Right renal pelvis (tissue), 4 donors: ENCODE measurements around the gene TIMM44. TPM values are rescaled to one million over a fixed set of nuclear protein-coding genes. Genes with fewer than 3 reads are reported as not detected.

ENCODE experiments used
- DNase-seq, 4 donors: peaks; one replicate each; pipeline ENCODE4 v3.0.0-alpha.2; 2013; ENCODE audit warnings: low read depth in 4 of 4, low spot score in 3 of 4, missing footprints in 1 of 4
- polyA plus RNA-seq, 4 donors: library from polyadenylated mRNA; unstranded; fragments of 120-200 nt; gene quantifications; one replicate each; pipeline ENCODE4 v1.2.1, GENCODE V29; 2013; ENCODE audit not compliant: insufficient read length in 4 of 4

The TIMM44 gene
- polyA plus RNA-seq, 4 donors: 36.2 to 50.2 (median 37.9) TPM

DNA sequence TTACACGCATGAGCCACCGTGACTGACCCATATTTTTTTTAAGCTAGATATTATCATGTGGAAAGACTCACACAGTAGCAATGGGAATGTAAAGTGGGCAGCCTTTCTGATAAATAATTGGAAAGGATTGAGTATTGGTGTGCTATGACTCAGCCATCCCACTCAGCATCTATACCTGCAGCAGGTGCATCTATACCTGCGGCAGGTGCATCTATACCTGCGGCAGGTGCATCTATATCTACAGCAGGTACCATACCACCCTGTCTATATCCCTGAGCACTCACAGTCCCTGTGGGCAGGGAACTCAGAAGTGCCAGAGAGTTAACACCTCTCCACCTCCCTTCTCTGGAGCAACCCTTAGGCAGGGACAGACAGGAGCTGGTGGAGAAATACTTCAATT lies 60.4 kb downstream of the TIMM44 start:
- DNase-seq: no peak

DNA sequence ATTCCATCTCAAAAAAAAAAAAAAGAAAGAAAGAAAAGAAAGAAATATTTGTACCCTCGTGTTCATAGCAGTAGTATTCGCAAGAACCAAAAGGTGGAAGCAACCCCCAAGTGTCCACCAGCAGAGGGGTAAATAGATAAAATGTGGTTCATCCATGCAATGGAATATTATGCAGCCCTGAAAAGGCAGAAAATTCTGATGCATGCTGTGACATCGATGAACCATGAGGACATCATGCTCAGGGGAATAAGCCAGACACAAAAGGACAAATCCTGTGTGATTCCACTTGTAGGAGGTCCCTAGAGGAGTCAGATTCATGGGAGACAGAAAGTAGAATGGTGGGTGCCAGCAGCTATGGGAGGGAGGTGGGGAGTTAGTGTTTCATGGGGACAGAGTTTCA lies 61.6 kb downstream of the TIMM44 start:
- DNase-seq: no peak

DNA sequence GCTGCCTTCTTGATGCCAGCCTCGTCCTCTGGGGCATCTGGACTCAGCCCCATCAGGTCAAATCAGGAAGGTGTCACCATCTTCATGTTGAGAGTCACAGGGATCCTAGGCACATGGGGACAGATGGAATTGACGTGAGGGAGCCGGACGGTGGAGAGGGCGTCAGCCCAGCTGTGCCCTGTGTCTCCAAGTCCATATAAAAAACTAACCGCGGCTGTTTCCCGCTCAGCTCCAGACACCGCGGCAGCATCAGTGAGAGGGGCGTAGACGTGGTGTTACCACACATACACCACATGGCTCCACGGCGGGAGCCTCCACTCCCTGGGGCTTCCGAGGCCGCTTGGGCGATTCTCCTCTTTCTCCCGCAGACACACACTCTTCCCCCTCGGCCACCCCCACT lies 63.6 kb downstream of the TIMM44 start:
- DNase-seq: no peak

DNA sequence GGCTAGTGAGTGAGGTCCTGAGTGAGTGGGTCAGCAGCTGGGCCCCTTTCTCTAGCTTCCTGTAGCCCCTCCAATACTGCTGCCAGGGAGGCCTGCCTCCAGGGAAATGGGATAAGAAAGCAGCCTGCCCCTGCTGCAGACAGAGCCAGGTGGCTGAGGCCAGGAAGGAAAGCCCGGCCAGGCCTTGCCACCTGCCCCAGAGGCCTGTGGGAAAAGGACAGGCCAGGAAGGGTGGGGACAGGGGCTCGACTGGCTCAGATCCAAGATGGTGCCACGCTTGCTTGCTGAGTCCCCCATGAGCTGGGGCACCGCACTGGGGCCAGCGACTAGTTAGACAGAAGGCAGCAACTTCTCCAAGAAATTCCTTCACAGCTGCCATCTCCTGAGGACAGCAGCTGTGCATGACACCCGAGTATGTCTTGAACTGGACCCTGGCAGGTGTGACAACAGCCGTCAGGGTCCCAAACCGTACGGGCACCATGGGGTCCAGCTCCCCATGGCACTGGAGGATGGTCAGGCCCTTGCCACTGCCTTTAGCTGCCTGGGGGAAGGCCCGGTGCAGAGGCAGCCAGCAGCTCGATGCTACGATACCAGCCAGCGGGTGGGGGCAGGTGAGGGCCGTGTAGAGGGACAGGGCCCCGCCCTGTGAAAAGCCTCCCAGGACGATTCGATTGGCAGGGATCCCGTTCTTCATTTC lies 64.2 kb downstream of the TIMM44 start:
- no peak for DNase-seq

DNA sequence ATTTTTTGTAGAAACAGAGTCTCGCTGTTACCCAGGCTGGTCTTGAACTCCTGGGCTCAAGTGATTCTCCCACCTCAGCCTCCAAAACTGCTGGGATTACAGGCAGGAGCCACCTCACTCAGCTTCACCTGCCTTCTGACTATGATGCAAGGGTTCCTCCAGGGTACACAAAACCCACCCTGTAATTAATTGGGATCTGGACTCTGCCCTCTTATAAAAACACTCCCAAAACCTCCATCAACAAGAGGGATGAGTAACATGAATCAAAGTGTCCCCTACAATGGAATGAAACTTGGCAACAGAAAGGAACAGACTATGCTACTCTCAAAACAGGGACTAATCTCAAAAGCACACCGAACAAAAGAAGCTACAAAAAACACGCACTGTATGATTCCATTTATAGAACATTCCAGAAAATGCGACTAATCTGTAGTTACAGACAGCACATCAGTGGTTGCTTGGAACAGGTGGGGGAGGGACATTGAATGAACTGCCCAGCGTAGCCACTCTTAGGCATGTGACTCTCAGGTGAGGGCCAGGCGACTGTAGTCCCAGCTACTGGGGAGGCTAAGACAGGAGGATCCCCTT lies 66.1 kb downstream of the TIMM44 start:
- no peak for DNase-seq

Other genes with a start within 250 kb of the TIMM44 start
- under 1 TPM in 3 of 4 donors, not detected in 1; 0.15 to 0.29 (median 0.17) TPM for gene FCER2, start 241.5 kb downstream of the TIMM44 start, polyA plus RNA-seq
- gene CLEC4G, start 211.6 kb downstream of the TIMM44 start, polyA plus RNA-seq: under 1 TPM in 1 of 4 donors, not detected in 3; 0.13 TPM
- 1 to 10 TPM; 1.0 to 1.7 (median 1.3) TPM for gene CD209, start 196.1 kb downstream of the TIMM44 start, polyA plus RNA-seq
- 1 to 10 TPM; 2.6 to 3.7 (median 3.3) TPM for gene CLEC4M, start 180.4 kb downstream of the TIMM44 start, polyA plus RNA-seq
- 10 to 100 TPM; 15.4 to 19.0 (median 16.1) TPM for gene EVI5L, start 113.4 kb downstream of the TIMM44 start, polyA plus RNA-seq
- gene PRR36, start 69.3 kb downstream of the TIMM44 start, polyA plus RNA-seq: 1 to 10 TPM; 5.6 to 9.4 (median 7.6) TPM
- gene LRRC8E, start 55.2 kb downstream of the TIMM44 start, polyA plus RNA-seq: 1 to 10 TPM; 2.3 to 2.9 (median 2.5) TPM
- gene MAP2K7, start 39.8 kb downstream of the TIMM44 start, polyA plus RNA-seq: 10 to 100 TPM; 25.9 to 35.8 (median 26.2) TPM
- 1 to 10 TPM in 1 of 4 donors, under 1 TPM in 3; 0.28 to 1.1 (median 0.60) TPM for gene TGFBR3L, start 28.8 kb downstream of the TIMM44 start, polyA plus RNA-seq
- 10 to 100 TPM; 14.5 to 24.6 (median 16.6) TPM for gene SNAPC2, start 23.3 kb downstream of the TIMM44 start, polyA plus RNA-seq
- gene CTXN1, start 17.5 kb downstream of the TIMM44 start, polyA plus RNA-seq: 10 to 100 TPM; 13.5 to 38.3 (median 19.1) TPM
- 10 to 100 TPM; 87.8 to 91.8 (median 89.0) TPM for gene ELAVL1, start 62.0 kb upstream of the TIMM44 start, polyA plus RNA-seq
- gene CCL25, start 109.1 kb upstream of the TIMM44 start, polyA plus RNA-seq: under 1 TPM in 3 of 4 donors, not detected in 1; 0.39 to 0.73 (median 0.57) TPM
- gene FBN3, start 205.9 kb upstream of the TIMM44 start, polyA plus RNA-seq: 10 to 100 TPM; 27.4 to 35.1 (median 29.5) TPM